HEK293 (cell line): ENCODE data around the gene KDSR.

Experiments used
- GLIS1 ChIP-seq: fragments of 450-650 bp; formaldehyde crosslinking; IDR thresholded peaks from 2 replicates; pipeline ENCODE4 v1.5.1; 2016; ENCODE audit warnings: missing biosample characterization, missing genetic modification characterization
- KLF7 ChIP-seq: fragments of 450-650 bp; formaldehyde crosslinking; IDR thresholded peaks from 2 replicates; pipeline ENCODE4 v1.5.1; 2016; ENCODE audit warnings: missing biosample characterization, missing genetic modification characterization, borderline replicate concordance
- PBX3 ChIP-seq: sonication (generic); formaldehyde crosslinking; IDR thresholded peaks from 2 replicates; pipeline ENCODE4 v1.8.1; 2022; ENCODE audit warnings: mild to moderate bottlenecking, moderate library complexity, missing genetic modification reagents
- SP7 ChIP-seq: fragments of 450-650 bp; formaldehyde crosslinking; IDR thresholded peaks from 2 replicates; pipeline ENCODE4 v1.5.1; 2016; ENCODE audit warnings: missing biosample characterization, missing genetic modification characterization
- TCF7L2 ChIP-seq: IDR thresholded peaks from 2 replicates; pipeline ENCODE4 v1.6.1; 2011; ENCODE audit warnings: low read depth, mild to moderate bottlenecking, inconsistent platforms, low read length, moderate library complexity, borderline replicate concordance
- ZBTB10 ChIP-seq: fragments of 450-650 bp; formaldehyde crosslinking; IDR thresholded peaks from 2 replicates; pipeline ENCODE4 v1.5.1; 2016; ENCODE audit warnings: missing biosample characterization, missing genetic modification characterization
- ZNF133 ChIP-seq: fragments of 450-650 bp; formaldehyde crosslinking; IDR thresholded peaks from 2 replicates; pipeline ENCODE4 v1.5.1; 2016; ENCODE audit warnings: missing biosample characterization, missing genetic modification characterization
- ZNF18 ChIP-seq: fragments of 450-650 bp; formaldehyde crosslinking; IDR thresholded peaks from 2 replicates; pipeline ENCODE4 v1.5.1; 2016; ENCODE audit warnings: missing biosample characterization, missing genetic modification characterization
- ZNF221 ChIP-seq: fragments of 450-650 bp; formaldehyde crosslinking; IDR thresholded peaks from 2 replicates; pipeline ENCODE4 v1.5.1; 2017; ENCODE audit warnings: missing biosample characterization, missing genetic modification characterization, borderline replicate concordance
- ZNF23 ChIP-seq: fragments of 450-650 bp; formaldehyde crosslinking; IDR thresholded peaks from 2 replicates; pipeline ENCODE4 v1.5.1; 2016; ENCODE audit warnings: missing biosample characterization, missing genetic modification characterization, borderline replicate concordance
- ZNF26 ChIP-seq: fragments of 450-650 bp; formaldehyde crosslinking; IDR thresholded peaks from 2 replicates; pipeline ENCODE4 v1.5.1; 2016; ENCODE audit warnings: missing biosample characterization, missing genetic modification characterization
- ZNF280D ChIP-seq: fragments of 450-650 bp; formaldehyde crosslinking; IDR thresholded peaks from 2 replicates; pipeline ENCODE4 v1.5.1; 2016; ENCODE audit warnings: missing biosample characterization, missing genetic modification characterization
- ZNF37A ChIP-seq: fragments of 450-650 bp; IDR thresholded peaks from 2 replicates; pipeline ENCODE4 v1.5.1; 2018; ENCODE audit warnings: missing biosample characterization, missing genetic modification characterization
- ZNF514 ChIP-seq: fragments of 450-650 bp; formaldehyde crosslinking; IDR thresholded peaks from 2 replicates; pipeline ENCODE4 v1.5.1; 2016; ENCODE audit warnings: missing biosample characterization, missing genetic modification characterization
- ZNF529 ChIP-seq: fragments of 450-650 bp; formaldehyde crosslinking; IDR thresholded peaks from 2 replicates; pipeline ENCODE4 v1.5.1; 2017; ENCODE audit warnings: missing genetic modification characterization, missing biosample characterization; ENCODE audit not compliant: insufficient replicate concordance
- ZSCAN23 ChIP-seq: fragments of 450-650 bp; formaldehyde crosslinking; IDR thresholded peaks from 2 replicates; pipeline ENCODE4 v1.5.1; 2016; ENCODE audit warnings: missing biosample characterization, missing genetic modification characterization

Gene KDSR

GRCh38 chr18:63316612-63317555 lies 50.1 kb downstream of the KDSR start (continued):
- TF ChIP-seq ZNF18 (tag by site-specific recombination): peak; percentile 56; the same call in 1 of the 2 replicates
- TF ChIP-seq TCF7L2: no peak
- TF ChIP-seq ZNF133 (tag by site-specific recombination): no peak
- no peak for TF ChIP-seq ZNF37A (tag by site-specific recombination)
- TF ChIP-seq ZNF280D (tag by site-specific recombination): no peak
- no peak for TF ChIP-seq ZNF23 (tag by site-specific recombination)
- TF ChIP-seq ZNF529 (tag by site-specific recombination): no peak
- no peak for TF ChIP-seq GLIS1
- TF ChIP-seq ZNF26 (tag by site-specific recombination): no peak
- TF ChIP-seq ZBTB10: no peak
- TF ChIP-seq SP7 (tag by site-specific recombination): no peak; the same call in 1 of the 2 replicates
- TF ChIP-seq ZNF514 (tag by site-specific recombination): no peak
- TF ChIP-seq KLF7 (tag by site-specific recombination): no peak
- TF ChIP-seq ZSCAN23 (tag by site-specific recombination): no peak
- TF ChIP-seq ZNF221: no peak
- TF ChIP-seq PBX3 (CRISPR knock-in tag): no peak
